GM19023 (cell line): ENCODE results near the gene GZF1.

ENCODE experiments used
- ATAC-seq: cut with Tn5 transposase; IDR thresholded peaks from one replicate; pipeline ENCODE4 v1.9.1; 2021; ENCODE audit warnings: mild to moderate bottlenecking, moderate library complexity; ENCODE audit not compliant: unreplicated experiment

The GZF1 gene

DNA sequence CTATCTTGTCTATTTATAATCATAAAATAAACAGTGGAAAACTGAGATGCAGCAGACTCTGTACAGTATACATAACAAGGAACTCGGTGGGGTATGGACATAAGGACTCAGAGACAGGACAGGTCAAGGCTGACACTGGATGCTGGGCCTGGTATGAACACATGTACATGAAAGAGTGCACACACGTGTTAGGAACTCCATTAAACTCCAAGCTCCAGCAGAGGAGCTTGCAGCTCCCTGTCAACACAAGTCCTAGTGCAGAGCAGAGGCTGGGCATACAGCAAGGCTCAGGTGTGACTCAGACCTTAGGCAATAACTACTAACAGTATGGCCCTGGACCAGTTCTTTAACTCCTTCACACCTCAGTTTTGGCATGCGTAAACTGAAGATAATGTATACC is 42.2 kb downstream of the GZF1 start:
- ATAC-seq = no peak

DNA sequence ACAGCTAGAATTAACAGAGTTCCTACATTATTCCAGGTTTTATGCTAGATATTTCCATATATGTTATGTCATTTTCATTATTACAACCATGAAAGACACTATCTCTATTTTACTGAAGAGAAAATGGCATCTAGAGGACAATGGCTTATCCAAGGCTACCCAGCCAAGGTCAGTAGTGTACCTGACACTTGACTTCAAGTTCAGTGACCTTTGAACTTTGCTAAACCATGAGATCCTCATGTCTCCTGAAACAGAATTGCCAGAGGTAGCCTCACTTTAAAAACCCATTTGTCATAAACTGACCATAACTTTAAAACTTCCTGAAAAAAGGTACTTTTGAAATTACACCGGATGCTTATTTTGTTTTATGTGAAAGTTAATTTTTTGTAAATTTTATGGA is 44.9 kb downstream of the GZF1 start:
- no peak for ATAC-seq

DNA sequence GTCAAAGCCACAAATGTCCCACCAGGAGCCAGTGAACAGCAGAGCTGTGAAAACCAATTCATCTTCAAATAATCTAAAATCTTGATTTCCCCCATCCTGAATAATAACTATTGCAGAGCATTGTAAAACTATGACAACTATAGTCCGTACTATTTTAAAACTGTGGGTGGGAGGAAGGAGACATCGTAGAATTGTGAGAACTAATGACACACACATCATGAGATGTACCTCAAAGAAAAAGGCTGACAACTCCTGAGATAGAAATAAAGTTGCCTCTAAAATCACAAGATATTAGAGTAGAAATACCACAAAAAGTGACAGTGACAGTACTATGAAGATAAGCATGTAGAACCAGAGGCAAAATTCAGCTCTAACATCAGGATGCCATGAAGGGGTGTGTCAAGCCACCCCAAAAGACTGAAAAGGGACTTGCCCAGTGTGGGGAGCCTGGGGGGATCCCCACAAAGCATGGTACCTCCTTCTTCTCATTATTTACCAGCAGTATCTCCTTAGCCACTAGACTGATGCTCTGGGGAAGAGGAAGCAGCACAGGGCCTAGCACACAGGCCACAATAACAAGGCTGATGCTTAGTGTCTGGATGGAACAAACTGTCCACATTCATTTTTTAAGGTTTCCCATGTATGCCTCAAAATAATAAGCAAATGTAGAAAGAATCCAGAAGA is 45.9 kb downstream of the GZF1 start:
- peak; percentile 92 for ATAC-seq

DNA sequence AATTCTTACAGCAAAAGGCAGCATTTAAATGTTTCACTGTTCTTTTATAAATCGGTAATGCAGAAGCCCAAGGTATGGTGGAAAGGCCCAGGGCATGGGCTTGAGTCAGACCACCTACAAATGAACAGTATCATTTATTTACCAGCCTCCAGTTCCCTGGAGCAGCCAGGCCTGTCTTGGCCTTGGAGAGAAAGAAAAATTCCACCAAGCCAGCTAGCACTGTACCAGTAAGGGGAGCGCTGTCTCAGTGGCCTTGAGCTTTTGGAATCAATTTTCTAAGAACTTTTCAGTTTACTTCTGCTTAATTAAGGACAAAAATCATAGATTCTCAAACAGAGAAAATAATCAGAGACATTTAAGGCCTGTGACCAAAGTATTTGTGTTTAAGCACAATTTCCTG is 47.0 kb downstream of the GZF1 start:
- no peak for ATAC-seq

DNA sequence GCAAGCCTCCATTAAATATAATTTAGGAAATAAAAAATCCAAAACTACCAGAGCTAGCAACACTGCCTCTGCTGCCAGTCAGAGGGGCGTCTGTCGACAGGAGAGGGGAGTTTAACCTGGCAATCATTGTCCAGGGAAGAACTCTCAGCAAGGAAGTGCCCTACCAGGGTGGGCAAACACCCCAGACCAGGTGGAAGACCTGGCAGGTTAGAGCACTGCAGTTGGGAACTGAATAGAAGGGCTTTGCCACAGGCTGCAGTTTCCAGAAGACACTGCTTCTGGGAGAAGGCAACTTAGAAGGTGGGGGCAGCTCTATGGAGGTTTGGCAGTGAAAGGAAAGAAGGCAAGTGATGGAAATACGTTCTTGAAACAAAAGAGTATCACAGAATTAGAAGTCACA is 47.8 kb downstream of the GZF1 start:
- ATAC-seq = no peak

DNA sequence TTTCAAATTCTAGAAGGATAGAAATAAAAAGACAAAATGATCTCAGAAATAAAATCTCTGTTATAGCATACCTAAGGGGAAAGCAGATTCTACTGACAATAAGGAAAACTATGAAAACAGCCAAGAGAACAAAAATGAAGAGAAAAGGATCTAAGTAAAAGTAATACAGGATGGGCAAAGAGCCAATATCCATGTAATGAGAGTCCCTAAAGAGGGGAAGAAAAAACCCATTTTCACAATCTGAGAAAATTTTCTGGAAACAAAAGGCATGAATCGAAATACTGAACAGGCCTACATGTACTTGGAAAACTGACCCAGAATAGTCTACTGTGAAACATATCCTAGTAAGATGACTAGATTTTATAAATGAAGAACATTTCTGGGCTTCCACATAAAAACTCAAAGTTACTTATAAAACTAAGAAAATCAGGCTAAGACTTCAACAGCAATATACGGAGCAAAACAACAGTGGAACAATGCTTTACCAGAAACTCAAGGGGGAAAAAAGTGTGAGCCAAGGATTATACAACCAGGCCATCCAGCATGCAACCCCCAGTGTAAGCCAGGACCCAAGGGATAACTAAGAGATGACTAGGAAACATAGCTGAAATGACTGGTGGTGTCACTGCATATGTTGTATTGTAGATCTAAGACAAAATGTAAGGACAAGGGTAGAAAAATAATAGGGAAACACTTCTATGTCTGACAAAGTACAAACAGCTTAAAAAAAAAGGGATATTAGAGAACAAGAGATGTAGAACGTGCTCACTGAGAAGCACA is 49.1 kb downstream of the GZF1 start:
- no peak for ATAC-seq

DNA sequence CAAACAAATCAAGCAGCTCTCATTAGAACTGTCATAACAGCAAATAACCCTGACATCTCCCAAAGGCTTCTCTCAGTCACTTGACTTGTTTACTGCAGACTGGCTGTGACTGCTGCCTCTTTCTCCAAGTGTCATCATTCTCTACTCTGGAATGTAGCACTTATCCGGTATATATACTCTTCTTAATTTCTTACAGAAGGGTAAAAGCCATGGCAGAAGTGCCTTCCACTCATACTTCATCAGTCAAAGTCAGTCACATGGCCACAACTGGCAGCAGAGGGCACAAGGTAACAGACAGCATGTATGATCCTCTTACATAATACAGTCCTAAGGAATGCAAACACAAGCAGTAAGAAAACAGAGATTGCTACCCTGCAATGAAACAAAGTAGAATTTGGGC is 50.0 kb downstream of the GZF1 start:
- no peak for ATAC-seq

DNA sequence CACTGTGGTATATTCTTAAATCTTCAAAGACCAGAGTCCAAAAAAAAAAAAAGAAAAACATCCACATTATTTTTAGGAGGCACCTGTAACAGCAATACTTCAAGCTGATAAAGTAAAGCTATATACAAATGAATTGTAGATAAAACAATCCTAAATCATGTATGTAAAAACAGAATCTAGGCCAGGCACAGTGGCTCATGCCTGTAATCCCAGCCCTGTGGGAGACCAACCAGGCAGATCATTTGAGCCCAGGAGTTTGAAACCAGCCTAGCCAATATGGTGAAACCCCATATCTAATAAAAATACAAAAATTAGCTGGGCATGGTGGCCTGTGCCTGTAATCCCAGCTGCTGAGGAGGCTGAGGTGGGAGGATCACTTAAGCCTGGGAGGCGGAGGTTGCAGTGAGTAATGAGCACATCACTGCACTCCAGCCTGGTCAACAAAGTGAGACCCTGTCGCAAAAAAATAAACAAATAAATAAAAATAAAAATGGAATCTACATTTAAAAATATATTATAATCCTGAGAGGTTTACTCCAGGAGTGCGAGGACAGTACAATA is 52.0 kb downstream of the GZF1 start:
- ATAC-seq = no peak

DNA sequence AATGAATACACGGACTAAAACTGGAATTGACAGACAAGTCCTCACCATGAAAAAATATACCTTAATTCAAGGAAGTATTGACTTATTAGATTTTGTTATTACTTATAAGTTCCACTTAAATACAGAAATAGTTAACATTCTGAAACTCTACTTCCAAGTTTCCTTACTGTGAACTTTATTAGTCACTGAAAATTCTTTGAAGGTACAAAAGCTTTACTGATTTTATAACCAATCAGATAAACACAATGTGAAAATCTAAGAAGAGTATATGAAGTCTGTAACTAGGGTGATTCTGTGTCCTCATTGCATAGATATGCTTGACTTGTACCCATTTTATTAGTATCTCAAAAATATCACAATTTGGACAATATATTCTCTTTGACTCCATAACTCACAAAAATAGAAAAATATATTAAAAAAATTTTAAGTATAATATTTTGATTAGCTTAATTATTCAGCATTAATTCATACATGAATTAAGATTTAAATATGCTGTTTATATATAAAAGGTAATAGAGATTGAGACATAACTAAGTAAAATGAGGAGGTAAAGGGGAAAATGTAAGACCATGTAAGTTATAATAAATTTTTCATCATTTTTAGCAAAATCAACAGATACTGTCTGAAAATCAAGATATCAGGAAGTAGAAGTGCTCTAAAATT is 52.7 kb downstream of the GZF1 start:
- ATAC-seq = no peak

DNA sequence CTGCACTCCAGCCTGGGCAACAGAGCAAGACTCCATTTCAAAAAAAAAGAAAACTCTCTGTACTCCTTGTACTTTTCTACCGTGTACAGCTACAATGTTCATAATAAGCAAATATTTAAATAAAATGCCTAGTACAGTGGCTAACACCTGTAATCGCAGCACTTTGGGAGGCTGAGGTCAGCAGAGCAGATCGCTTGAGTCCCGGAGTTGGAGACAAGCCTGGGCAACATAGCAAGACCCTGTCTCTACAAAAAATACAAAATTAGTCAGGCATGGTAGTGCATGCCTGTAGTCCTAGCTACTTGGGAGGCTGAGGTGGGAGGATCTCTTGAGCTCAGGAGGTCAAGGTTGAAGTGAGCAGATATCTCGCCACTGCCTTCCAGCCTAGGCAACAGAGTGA is 53.6 kb downstream of the GZF1 start:
- no peak for ATAC-seq

DNA sequence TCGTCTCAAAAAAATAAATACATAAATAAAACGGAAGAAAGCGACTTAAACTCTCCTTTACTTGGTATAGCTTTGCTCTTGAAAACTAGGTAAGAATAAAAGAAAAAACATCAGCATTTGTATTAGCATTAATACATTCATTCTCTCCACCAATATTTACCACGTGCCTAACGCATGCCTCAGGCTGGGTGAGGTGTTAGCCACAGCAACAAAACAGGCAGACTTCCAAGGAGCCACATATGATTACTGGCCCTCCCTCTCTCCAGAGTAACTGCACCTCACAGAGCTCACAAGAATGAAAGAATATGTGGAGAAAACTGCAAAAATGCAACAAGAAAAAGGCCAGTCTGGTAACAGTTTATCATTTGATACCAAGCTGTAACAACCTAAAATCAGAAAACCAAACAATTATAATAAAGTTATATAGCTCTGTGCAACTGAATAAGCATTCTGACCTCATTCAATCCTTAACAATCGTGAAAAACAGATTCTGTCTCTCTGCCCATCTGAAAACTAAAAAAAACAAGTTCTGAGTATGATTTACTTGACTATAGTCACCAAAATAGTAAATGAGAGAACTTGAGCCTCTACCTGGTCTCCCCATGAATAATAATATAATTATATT is 54.1 kb downstream of the GZF1 start:
- no peak for ATAC-seq

DNA sequence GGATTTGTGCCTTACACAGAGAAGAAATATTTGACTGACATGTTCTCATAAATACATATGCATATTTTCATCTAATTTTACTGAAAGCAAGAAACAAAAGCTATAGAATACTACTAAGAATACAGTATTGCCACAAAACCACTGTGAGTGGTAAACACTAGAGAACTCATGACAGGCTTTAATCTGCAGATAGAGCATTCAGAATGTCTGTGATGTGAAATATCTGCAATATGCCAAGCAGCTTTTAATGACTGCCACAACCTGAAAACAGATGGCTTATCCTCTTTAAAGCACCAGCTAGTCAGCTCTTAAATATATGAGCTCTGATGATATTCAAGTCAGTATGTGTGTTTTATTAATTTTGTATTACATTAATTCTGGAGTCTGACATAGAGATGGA is 55.9 kb downstream of the GZF1 start:
- no peak for ATAC-seq

DNA sequence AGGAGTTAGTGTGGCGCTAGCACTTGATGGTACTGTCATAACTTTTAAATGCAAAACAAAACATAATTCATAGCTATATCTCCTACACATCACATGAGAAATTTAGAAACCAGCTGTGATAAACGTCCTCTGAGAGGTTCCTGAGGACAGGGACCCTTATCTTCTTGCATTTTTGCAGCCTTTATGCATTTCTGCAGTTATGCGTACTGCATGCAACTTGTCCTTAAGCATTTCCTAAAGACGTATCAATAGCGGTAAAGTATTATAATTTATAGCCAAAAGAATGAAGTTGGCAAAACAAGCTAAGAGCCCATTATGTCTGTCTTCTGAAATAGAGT is 57.6 kb downstream of the GZF1 start:
- ATAC-seq = no peak

DNA sequence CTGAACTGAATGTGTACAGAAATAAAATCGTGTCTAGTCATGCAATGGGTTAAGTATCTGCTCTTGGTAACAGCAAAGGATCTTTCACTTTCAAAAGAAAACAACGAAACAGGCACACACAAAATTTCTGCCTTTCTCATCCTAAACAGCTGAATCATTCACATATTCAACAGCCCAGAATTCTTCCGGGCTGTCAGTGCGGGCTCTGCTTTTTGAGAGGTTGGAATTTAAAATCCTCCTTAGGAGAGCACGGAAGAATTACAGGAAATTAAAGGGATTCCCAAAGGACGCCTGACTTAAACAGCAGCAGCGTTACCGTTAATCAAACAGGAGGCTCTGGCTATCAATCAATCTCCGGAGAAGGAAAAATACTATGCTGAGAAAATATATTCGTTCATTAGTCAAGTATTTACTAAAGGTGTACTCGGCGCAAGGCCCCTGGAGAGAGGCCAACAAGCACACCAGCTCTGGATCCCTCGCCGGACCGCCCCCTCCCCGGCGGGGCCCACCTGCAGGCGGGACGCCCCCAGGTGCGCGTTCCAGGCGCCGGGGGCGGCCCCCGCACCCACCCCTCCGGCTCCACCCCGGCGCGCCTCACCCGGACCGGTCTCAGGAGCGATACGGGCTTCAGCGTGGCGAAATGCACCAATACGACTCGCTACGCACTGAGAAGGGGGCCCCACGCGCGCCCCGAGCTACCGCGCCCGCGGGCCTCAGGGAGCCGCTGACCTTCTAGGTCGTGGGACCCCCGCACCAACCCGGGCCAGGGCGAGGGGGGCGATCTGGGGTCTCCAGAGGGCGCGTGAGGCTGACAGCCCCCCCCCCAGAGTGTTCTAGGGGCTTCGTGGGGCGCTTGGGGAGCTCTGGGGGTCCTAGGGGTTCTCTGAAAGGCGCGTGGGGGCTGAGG is 58.3 kb downstream of the GZF1 start:
- ATAC-seq = peak; percentile 23

DNA sequence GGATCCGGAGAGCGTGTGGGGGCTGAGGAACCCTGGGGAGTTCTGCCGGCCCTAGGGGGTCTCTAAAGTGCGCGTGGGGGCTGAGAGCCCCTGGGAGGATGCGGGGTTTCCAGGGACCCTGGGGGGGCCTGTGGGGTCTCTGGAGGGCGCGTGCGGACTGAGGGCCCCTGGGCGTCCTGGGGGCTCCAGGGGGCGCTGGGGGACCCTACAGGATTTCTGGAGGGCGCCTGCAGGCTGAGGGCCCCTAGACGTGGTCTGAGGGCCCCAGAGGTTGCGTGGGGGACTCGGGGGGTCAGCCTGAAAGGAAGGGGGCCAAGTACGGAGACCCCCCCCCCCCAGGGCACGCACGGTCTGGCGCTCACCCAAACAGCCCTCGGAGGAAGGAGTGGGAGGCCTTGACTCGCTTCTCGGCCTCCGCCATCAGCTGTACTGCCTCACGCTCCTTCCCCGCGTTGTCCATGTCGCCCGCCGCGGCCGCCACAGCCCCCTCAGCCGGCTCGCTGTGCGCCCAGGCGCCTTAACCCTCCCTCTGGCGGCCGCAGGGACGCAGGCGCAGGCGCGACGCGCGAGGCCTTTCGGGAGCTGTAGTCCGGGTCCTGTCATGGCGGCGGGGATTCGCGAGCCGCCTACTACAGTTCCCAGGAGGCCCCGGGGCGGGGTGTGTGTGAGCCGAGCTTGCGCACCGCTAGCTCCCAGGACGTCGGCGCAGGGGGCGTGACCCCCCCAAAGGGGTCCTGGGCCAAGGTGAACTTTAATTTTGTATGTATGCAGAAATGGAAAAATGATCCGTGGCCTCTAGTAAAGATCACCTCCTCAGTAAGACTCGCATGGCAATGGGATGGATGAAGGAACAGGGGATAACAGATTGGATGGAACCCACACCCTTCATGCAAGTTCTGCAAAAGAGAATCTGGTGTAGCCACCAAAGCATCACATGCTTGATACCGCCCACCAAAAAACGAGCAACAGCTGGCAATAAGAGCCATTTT is 59.3 kb downstream of the GZF1 start, which contains the start of gene NAPB:
Gene NAPB (minus strand): TSS at position 546 of the 989 bp plus-strand sequence. CDS start 86 bp downstream, at position 460.
- peak; percentile 96 for ATAC-seq
